ENCODE results near the gene PDSS2.

Gene PDSS2

DNA sequence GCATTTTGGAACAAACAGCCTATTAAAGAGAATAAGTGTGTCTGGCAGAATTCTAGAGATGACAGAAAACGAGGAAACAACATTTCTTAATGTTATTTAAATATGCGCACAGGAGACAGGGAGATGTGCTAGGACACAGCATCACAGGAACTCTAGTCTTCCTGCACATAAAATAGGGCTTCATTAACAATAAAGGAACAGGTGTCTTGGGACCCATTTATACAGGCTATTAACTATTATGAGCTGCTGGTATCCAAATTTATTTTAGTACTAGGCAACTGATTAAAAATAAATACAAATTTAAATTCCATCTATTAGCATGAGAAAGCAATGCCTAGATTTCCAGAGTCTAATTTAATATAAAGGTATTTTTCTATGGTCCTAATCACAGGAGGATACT lies 102.3 kb downstream of the PDSS2 start:
- no peak for DNase-seq

DNA sequence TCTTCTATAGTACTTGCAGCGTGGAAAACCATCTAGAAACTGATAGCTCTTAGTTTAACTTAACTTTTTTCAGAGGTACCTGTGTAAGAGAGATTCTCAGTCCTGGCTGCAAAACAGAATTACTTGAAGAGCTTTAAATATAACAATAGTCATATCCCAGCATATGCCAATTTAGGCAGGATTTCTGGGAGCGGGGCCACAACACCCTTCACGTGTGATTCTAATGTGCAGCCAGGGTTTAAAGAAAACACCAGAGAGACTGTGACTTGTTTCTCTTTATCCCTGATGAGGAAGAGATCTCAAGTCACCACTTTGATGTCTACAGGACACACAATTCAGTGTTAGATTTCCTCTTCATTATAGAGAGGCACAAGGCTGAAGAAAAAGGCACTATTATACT lies 103.7 kb downstream of the PDSS2 start:
- DNase-seq, result no peak

DNA sequence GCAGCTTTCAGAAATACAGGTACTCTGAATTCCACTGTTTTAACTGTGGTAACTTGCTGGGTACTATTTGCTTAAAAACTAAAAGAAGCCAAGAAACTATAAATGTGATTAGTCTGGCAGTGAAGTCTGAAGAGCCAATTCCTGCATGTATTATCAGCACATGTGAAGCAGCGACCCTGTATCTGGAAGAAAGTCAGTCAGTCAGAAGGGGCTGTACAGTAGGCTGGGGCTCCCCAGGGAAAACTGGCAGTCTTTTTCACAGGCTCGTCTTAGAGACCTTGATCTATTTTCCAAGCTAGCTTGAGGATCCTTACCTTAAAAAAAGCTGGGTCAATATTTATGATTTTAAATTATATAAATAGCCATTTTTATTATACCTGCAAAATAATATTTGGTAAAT lies 104.9 kb downstream of the PDSS2 start:
- no peak for DNase-seq

DNA sequence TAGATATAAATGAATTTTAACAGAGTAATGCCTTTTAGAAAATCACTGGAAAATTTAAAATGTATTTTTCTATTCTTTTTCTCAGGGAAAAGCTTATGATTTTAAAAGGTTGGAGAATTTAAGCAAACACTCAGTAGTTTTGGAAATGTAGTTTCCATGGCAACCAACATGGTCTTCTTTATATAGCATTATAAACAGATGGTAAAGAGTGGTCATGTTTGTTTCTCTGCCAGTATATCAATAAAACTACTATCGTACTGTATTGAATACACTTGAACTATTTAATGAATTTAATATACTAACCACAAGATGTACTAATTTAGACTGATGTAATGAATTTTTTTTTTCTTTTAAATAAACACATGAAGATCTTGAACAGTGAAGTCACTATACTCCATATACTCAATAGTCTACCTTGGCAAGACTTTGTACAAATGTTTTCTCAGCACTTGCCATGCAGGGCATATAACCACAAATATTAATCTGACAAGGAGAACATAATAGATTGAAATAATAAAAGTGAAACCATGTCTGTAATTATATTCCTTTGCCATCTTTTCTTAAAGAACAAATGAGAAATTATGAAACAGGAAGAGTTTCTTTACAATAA lies 105.5 kb downstream of the PDSS2 start:
- DNase-seq, result no peak

DNA sequence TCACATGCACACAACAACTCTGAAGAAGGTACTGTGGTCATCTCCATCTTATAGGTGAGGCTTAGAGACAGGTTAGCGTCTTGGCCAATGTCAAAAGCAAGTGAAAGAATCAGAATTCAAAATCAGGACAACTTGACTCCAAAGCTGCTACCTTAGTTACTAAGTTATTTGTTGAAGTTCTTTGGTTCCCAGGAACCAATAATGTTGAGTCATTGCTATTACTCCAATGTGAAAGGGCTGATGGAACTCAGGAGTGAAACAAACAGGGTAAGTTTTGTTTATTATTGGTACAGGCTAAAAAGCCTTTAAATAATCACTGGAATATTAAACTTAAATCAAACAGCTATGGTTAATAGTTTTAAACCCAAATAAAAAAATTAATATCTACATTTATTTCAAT lies 111.1 kb downstream of the PDSS2 start:
- no peak for DNase-seq

DNA sequence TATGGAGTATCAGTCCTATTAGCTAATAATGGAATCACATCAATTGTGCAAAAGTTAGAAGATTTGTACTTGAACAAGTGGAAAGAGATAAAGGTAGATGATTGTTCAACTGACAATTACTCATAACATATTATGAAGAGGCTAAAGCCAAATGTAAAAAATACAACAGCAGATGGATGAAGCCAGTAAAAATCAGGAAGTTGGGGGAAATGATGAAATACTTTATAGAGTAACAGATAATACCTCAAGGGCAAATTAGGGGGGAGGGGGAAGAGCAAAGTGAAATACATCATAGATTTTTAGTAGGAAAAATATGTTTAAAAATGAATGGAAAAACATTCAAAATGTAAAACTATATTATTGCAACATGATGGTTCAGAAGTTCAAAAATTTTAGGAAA lies 114.0 kb downstream of the PDSS2 start:
- no peak for DNase-seq

DNA sequence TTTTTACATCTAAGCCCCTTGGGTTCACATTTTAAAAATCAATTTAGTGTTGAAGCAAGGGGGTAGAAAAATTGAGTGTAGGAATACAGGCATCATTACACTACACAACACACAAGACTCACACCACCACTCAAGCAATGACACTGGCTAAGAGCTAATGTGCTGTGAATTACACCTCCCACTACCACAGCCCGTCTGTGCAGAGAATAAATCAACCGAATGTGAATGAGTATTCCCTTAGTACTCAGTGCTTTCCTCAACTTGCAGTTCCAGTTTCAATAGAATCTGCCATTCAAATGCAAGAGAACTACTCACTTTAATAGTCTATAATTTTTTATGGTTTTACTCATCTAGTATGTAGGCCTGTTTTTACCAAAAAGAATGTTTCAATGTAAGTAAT lies 114.4 kb downstream of the PDSS2 start:
- DNase-seq, result no peak

DNA sequence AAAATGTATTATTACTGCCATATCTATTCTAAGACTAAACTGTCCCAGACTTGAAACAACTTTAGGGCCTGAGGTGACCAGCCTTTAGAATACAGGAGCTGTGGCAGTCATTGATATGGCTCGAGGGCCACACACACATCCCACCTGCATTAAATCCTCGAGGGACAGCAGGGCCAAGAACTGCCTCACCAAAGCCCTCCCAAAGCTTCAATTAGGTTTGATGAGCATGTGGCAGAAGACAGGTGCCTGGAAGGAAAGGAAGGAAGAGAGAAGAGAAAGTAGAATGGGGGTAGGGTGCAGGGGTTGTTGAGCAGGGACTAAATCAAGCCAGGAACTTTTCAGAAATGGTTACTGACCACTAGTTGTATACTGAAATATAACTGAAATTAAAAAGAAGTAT lies 115.0 kb downstream of the PDSS2 start:
- no peak for DNase-seq

DNA sequence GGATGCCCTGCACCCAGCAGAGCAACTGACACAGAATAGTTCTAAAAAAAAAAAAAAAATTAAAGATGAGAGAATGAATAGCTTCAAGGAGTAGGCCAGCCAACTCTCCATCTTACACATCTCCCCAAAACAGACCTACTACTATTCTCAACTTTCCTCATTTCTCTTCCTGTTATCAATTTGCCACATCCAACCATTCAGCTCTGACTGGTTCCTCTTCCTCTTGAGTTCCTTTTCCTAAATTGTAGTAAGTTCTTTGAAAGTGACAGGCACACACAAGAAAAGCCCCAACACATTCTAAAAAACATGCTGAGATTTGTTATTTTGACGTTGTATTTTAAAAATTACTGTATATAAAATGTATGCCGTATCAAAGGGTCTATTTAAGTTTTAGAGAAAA lies 117.2 kb downstream of the PDSS2 start:
- DNase-seq, result no peak

DNA sequence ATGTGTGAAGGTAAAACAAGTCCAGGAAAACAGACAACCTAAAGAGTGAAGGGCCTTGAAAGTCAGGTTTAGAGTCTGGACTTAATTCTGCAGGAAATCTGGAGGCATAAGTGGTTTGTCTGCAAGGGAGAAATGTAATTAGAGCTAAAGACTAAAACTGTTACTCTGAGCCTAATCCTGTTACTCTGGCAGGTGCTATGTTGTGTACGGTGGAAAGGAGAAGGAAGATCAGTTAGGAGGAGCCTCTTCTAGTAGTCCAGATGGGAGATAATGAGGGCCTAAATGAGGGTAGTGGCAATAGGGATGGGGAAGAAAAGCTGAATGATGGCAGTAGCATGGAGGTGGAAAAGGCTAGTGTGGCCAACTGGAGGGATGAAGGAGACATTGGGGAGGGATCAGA lies 118.5 kb downstream of the PDSS2 start:
- no peak for DNase-seq

DNA sequence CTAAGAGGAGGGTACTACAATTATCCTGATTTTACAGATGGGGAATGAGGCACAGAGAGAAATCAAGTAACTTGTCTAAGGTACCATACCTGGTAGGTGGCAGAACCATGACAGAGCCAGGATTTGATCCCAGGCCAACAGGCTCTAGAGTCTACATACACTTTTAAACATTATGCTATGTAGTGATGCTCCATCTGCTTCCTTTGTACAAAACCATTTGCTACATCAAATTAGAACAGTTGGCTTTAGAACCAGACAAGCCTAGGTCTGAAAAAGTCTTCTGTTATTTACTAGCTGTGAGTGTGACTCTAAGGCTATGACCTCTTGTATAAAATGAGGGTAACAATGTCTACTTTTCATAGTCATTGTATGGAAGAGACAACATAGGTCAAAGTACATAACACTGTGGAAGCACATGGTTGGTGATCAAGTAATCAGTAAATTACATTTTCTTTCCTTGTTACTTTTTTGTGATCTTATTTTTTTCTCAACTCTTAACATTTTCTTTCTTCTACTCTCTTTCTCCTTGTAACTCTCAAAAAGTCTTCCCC lies 122.1 kb downstream of the PDSS2 start:
- no peak for DNase-seq

DNA sequence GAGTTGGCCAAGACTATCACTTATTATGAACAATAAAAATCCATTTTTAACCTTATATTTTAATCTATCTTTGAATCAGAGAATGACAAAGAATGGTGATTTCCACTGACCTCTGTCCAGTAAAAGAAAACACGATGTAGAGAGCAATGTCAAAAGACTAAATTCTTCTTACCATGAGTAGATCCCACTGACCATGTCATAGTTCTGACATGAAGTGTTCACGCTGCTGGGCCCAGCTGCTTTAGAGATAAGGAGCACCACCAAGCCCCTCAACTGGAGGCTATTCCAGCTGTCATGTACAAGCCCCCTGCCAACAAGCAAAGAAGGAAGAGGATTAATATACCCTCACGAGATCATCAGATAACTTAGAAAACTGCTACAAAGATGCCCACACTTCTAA lies 125.3 kb downstream of the PDSS2 start:
- DNase-seq, result no peak

DNA sequence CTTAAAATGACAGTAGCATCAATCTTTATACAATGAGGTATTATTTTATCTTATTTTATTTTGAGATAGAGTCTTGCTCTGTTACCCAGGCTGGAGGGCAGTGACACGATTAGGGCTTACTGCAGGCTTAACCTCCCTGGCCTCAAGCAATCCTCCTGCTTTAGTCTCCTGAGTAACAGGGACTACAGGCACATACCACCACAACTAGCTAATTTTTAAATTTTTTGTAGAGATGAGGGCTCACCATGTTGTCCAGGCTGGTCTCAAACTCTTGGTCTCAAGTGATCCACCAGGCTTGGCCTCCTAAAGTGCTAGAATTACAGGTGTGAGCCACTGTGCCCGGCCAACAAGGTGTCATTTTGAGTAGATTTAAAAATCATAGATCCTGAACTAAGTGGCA lies 125.9 kb downstream of the PDSS2 start:
- DNase-seq, result no peak

DNA sequence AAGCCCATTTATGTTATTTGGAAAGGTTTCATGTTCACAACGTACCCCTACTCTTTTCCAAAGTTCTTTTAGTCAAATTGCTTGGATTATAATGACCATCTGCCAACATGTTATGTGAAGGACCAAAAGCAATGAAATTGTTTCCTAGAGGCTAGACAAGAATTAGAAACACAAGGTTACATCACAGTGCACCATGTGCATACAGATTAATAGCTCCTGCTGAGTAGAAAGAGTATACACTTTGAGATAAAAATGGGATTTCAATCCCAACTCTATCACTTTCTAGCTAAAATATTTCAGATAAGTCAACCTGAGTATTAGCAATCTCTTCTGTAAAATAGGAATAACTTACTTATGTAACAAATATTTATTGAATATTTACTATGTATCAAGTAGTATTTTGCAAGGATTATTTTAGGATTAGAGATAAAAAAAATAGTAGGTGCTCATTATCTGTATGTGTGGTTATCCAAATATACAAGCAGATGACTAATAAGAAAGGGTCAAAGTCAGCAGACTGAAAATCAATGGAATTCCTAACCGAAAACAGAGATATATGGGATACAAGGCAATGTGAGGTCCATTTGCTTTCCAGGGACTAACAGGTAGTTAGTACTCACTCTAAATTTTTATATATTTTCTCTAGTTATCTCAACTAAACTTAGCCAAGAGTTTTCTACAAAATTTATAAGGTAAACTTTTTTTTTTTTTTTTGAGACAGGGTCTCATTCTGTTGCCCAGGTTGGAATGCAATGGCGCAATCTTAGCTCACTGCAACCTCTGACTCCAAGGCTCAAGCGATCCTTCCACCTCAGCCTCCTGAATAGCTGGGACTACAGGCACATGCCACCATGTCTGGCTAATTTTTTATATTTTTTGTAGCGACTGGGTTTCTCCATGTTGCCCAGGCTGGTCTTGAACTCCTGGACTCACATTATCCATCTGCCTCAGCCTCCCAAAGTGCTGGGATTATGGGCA lies 127.7 kb downstream of the PDSS2 start:
- no peak for DNase-seq

DNA sequence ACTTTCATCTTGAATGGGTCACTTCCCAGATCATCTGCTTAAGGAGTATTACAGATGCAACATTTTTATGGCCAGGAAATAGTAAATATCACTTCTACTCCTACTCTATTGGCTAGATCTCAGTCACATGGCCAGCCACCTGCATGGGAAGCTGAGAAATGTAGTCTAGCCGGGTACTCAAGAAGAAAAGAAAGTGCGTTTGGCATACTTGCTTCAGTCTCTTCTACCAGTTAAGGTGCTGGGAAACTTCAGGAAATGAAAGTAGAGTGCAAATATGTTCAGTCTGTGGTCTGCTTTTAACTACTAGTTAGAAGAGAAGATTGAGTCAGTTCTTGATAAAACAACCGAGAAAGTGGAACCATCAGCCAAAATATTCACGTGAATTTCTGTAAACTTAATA lies 129.2 kb downstream of the PDSS2 start:
- no peak for DNase-seq

DNA sequence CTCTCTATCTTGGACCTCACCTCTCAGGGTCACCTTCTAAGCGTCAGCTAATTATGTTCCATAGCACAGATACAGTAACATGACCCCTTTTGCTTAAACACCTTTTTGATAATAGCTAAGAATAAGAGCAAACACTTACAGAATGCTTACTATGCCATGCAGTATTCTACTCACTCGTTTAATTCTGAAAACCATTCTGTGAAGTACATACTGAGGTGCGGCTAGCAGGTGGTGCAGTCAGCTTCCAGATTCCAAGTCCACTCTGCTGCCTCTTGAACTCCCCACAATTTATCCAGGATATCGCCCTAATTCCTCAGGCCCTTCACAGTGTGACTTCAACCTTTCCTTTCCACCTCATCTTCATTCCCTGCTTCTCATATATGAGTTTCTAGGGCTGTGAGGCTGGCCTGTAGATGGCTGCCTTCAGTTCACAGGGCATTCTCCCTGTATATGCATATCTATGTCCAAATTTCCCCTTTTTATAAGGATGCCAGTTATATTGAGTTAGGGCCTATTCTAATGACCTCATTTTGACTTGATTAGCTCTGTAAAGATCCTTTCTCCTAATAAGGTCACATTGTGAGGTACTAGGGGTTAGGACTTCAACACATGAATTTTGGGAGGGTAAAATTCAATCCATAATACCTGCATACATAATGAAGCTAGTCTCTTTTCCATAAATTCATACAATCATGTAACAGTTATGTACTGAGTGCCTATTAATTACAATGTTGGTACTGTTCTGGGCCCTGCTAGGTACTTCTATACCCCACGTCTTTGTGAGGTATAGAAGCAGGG lies 130.1 kb downstream of the PDSS2 start:
- no peak for DNase-seq

DNA sequence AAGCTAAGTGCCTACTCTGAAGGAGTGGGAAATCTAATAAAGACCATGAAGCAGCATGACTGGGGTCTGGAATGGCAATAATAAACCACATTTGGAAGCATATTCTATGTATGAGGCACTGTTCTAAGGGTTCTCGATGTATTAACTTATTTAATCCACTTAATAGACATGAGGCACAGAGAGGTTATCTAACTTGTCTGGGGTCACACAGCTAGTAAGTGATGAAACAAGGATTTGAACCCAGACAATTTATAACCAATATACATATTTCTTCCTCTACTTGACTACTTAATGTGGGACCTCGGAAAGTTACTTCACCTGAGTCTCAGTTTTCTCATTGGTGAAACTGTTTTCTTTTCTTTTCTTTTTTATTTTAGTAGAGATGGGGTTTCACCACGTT lies 131.3 kb downstream of the PDSS2 start:
- no peak for DNase-seq

DNA sequence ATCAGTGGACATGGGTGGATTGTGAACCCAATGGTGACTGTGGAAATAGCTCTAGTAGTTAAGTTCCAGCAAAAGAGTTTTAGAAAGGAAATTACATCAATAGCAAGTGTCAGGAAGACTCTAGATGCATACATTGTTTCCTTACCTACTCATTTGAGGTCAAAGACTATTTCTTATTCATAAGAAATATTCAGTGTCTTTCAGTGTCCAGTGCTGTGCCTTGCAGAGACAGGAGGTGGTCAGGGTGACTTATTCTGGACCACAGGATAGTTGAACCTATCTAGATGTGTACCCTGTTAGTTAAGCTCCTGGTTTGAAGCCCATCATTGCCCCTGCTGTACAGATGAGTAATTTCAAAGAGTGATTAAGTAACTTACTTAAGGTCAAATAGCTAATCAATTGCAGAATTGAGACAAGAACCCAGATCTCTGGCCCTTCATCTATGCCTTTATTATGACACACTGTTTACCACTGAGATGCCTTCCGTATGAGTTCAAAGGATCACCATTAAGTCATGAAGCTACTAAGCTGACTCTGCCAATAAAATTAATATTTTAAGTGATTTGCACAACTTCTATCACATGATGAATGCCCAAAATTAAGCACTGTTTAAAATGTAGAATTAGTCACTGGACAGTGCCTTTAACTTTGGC lies 136.1 kb downstream of the PDSS2 start:
- DNase-seq, result no peak

DNA sequence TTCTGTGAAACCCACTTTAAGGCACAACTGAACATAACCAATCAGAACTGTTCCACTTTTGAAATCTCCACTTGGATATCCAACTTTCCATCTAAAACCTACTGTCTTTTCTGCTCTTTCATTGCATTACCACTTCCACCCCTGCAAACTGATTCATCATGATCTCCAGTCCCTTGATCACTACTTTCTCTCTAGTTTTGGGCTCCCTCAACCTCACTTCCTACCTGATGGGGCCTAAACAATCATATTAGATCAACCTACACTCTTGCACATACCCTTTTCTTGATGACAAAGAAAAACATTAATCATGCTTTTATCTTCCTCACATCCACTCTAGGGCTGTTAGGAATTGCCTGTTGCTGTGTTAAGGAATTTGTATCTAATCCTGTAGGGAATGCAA lies 137.6 kb downstream of the PDSS2 start:
- no peak for DNase-seq

DNA sequence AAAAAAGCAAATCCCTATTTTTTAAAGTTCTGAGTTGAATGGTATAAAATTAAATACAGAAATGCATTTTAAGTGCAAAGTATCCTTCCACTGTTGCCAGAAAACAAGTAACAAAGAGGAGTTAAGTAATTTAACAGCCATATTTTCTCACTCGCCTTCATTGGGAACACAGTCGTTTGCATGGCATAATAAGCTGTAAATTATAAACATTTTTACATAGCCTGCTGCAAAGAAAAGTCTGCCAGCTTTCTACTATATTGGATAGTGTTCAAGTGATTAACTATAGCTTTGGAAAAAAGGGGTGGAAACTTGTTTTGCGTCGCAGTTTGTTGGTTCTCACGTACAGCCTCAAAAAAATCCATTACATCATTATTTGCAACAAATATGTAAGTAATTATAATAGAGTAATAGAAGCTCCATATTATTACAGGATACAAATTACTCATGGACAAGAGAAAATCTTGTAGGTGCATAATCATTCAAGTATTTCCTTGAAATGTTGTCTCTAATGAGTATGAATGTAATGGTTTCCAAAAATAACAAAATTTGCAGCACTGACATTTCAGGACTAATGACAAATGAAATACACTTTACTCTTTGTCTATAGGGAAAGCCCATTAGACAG lies 139.3 kb downstream of the PDSS2 start:
- DNase-seq, result no peak

DNA sequence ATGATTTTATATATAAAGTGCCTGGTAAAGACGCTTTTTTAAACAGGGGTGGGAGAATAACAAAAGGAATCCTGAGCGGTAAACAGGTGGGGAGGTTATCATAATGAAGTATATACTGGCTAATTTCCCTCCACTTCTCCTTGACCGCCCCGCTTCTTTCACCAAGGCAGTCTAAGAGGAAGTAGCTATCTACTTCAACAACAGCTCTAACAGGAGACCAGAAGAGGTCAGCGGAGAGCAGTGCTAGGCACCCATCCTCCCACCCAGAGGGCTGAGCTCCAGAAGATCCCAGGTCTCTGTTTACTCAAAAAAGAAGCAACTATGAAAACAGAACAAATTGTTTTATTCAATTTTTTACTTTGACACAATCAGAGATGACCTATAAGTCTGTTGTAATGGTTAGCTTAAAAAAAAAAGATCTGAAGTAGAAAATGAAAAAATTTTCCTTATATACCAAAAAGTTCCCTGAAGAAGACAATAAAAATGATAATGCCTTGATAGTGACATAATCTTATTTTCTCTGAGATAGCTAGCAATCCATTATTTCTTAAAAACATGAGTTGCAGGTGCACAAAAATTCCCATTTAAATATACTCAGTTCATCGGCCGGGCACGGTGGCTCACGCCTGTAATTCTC lies 141.1 kb downstream of the PDSS2 start:
- DNase-seq, result no peak

DNA sequence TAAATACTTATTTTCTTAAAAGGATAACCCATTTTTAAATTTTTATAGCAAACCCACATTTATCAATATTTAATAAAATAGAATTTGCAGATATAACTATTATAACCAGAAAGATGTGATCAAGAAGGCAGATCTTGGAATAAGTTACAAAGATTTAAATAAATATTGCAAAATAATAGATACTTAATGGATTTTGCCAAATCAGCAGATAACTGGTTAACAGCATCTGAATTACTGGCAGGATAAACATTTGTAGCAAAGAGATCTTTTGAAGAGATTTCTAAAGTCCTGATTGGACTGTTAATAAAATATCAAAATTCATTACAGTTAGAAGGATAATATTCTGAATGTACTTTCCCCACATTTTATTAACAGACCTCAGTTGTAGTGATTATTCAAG lies 144.2 kb downstream of the PDSS2 start:
- DNase-seq, result no peak

Data from NCI-H2081 treated with DMSO at 0.1 percent for 48 hours (cell line).